Activated CD4-positive, alpha-beta T cell treated with anti-CD3 and anti-CD28 coated beads, Interleukin-10, Interleukin-2, amounts not matched to agents 100 ng/mL and 50 ng/mL, durations not matched to agents 16 hours and 8 hours (primary cell): Measurements from ENCODE around the gene BSG.

Source experiments
- DNase-seq: peaks from one replicate; pipeline ENCODE4 v3.0.0-alpha.2; 2020

Gene BSG

DNA sequence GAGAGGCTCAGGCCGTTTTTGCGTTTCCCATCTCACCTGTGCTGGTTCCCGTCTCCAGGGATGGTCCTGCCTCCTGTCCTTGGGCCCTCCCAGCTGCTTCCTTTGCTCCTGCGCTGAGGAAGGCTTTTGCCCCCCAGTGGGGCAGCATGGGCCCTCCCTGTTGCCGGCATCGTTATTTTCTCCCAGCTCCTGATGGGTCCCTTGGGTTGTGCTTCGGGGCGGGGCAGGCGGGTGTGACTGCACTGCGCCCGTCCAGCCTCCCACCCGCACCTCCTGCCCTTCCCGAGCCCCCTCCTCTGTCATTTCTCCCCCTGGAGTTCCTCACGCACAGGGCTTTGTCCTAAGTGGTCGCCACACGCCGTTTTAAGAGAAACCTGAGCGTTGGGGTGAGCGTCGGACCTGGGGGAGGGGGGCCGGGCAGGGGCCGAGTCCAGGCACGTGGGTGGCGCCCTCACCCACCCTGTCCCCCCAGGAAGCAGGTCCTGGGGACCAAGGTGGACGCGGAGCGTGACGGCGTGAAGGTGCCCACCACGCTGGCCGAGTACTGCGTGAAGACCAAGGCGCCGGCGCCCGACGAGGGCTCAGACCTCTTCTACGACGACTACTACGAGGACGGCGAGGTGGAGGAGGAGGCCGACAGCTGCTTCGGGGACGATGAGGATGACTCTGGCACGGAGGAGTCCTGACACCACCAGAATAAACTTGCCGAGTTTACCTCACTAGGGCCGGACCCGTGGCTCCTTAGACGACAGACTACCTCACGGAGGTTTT, 31.3 kb upstream of the BSG start:
- DNase-seq, result no peak

DNA sequence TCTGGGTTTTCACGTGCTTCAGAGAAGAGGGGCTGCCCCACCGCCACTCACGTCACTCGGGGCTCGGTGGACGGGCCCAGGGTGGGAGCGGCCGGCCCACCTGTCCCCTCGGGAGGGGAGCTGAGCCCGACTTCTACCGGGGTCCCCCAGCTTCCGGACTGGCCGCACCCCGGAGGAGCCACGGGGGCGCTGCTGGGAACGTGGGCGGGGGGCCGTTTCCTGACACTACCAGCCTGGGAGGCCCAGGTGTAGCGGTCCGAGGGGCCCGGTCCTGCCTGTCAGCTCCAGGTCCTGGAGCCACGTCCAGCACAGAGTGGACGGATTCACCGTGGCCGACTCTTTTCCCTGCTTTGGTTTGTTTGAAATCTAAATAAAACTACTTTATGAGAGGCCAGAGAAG, 30.7 kb upstream of the BSG start:
- no peak for DNase-seq

DNA sequence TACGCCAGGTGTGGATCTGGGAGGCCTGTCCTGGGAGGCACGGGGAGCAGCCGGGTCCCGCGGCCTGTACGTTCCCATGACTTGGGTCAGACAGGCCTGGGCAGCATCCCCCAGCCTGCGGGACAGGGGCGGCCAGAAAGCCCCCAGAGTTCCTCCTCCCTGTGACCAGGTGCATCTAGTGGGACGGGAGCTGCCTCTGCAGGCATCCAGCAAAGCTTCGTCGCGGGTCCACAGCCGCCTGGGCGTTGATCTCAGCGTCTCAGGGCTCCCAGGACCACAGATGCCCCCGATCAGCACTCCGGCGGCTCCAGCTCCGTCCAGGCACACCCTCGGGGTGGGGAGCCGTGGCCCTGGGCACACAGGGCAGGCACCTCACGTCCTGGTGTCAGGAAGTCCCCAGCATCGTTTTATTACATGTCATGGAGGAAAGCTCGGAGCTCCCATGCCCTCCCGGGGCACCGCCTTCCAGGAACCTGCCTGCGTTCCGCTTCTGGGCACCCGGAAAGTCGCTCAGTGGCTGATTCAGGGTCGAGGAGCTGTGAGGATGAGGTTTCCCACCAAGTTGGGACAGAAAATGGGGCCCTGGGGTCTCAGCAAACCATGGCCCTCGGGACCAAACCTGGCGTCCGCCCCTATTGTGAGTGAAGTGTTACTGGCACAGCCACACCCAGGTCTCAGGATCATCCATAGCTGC, 30.1 kb upstream of the BSG start:
- no peak for DNase-seq

DNA sequence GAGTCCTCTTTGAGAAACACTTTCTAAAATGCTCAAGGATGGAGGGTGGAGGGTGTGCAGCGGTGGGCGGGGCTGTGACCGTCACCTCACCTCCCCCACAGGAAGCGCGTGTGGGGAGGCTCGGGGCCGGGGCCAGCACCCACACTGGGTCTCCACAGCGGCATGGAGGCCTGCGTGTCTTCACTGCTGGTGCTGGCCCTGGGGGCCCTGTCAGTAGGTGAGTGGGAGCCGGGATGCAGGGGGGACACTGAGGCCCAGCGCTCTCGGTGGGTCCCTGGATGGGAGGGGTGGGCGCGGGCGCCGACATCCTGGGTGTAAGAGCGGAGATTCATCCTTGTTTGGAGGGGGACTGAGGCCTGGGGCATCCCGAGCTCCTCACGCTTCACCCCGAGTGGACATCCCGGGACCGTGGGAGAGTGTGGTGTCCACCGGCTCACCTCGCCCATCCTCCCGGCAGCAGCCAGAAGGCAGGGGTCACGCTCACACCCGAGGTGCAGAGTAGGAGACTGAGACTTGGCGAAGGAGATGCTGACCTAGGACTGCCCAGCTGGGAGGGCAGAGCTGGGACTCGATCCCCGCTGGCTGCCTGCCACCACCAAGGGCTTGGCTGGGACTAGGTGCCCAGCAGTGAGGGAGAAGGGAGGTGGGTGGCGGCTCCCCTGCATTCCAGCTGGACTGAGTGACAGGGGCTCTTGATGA, 28.3 kb upstream of the BSG start, which contains the start of gene GZMM:
TSS of gene GZMM (plus strand) at position 144 of the 699 bp plus-strand sequence. CDS start at position 163, 19 bp downstream.
- DNase-seq, result peak; percentile 76

GRCh38 chr19:547117-547516, 25.3 kb upstream of the BSG start:
- DNase-seq, result no peak

DNA sequence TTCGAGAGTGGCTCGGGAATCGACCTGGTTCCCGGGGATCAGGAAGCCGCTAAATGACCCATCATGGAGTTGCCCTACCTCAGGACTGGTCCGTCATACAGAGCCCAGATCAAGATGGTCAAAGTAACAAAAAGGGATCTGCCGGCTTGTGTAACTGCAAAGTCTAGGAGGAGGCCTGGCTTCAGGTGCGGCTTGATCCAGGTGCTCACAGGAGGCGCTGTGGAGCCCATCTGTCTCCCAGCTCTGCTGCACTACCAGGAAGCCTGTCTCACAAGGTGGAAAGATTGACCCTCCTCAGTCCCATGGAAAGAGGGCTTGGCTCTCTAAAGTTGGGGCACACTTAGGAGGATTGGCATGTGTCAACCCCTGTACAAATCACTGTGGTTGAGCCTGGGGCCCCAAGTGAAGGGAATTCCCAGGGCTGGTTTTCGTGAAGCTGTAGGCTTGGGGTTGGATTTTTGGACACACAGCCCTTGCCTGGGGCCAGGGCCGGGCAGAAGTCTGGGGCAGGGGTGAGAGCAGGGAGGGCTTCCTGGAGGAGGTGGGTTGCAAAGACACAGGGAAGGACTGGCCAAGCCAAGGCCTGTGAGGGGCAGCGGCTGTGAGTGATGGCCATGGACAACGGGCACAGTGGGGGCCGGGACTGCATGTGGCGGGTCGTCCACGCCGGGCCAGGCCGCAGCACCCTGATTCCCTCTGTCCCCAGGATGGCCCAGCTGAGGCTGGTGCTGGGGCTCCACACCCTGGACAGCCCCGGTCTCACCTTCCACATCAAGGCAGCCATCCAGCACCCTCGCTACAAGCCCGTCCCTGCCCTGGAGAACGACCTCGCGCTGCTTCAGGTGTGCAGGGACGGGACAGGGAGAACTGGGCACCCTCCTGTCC, 24.3 kb upstream of the BSG start:
- no peak for DNase-seq

DNA sequence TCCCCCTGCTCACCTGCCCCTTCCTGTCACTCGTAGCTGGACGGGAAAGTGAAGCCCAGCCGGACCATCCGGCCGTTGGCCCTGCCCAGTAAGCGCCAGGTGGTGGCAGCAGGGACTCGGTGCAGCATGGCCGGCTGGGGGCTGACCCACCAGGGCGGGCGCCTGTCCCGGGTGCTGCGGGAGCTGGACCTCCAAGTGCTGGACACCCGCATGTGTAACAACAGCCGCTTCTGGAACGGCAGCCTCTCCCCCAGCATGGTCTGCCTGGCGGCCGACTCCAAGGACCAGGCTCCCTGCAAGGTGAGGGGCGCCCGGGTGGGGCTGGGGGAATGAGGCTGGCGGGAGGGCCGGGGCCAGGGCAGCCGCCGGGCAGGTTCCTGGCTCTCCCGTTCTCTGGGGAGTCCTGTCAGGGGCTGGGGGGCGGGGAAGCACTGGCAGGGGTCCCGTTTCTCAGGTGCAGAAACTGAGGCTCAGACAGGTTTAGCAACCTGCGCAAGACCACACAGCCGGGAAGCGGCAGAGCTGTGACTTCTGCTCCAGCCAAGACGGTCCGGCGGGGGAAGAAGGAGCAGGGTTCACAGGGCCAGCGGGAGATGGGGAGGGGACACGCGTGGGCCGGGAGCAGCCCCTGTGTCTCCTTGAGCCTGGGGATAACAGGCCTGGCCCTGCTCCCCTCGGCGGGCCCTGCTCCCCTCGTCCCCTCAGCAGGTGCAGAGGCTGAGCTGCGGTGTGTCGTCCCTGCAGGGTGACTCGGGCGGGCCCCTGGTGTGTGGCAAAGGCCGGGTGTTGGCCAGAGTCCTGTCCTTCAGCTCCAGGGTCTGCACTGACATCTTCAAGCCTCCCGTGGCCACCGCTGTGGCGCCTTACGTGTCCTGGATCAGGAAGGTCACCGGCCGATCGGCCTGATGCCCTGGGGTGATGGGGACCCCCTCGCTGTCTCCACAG, 23.2 kb upstream of the BSG start:
- DNase-seq, result no peak

DNA sequence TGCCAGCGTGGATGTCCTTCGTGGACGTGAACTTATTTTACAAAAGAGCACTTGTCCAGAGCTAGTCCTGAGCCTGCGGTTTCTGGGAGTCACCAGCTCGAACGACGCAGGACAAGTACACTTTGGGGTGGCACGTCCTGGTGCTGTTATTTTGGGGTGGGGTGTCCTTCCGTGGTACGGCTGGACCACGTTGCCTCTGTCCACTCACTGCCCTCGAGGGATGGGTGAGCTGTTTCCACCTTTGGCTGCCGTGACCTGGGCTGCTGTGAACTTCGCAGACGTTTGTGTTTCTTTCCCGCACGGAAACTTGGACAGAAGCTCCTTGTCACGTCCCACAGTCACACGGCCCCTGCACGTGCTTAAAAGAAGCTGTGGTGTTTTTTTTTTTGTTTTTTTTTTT, 17.6 kb upstream of the BSG start:
- no peak for DNase-seq

- no peak for DNase-seq
Measured at GRCh38 chr19:555474-555808, 17.0 kb upstream of the BSG start.

- no peak for DNase-seq
Measured at GRCh38 chr19:556611-557382, 15.6 kb upstream of the BSG start.

- DNase-seq, result no peak
Measured at GRCh38 chr19:558770-559439, 13.5 kb upstream of the BSG start.

- no peak for DNase-seq
Measured at GRCh38 chr19:560121-560520, 12.3 kb upstream of the BSG start.

DNA sequence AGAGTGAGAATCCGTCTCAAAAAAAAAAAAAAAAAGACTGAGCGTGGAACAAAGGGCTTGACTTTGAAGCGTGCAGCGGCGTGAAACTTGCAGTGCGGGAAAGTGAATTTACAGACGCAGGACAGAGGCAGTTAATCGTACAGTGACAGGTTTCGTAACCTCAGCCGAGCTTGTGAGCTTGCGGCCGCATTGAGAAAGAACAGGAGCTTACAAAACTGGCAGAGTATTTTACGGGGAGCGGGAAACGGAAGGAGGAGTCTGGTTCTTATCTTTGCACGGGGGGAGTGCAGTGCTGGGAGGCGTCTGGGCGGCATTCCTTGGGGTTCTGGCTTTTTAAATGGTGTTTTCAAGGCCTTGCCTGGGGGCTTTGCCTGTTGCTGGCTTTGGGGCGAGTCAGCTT, 6.0 kb upstream of the BSG start:
- DNase-seq, result no peak

DNA sequence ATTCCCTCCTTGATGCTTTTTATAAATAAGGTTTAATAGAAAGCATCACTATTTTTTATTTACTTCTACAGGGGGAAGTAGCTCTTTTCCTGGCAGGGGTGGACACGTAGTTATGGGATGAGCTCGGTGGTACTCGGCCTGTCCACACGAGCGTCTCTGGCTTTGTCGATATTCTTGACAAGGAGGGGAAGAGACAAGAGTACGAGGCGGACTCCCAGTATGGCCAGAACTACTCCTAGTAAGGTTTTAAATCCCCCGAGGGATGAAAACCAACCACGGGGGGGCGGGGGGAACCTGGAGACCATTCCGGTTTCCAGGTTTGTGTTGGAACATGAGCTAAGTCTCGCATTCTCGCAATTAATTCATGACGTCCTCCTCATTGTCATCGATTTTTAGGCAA, 5.6 kb upstream of the BSG start:
- no peak for DNase-seq

- DNase-seq, result no peak
Measured at GRCh38 chr19:567296-567900, 5.0 kb upstream of the BSG start.

GRCh38 chr19:570251-570686, 2.1 kb upstream of the BSG start:
- no peak for DNase-seq

- DNase-seq, result peak; percentile 64
Measured at GRCh38 chr19:570937-571565, 1.3 kb upstream of the BSG start.

- DNase-seq, result peak; percentile 39
Measured at GRCh38 chr19:571566-571974, 826 bp upstream of the BSG start.
